ENCODE results near the gene TRIM71. TPM values are rescaled to one million over a fixed set of nuclear protein-coding genes. Genes with fewer than 3 reads are reported as not detected.

The TRIM71 gene
- total and polyA plus RNA-seq, 2 of the 13 experiments (the other 11 are each of a cell fraction or from before 2014, with no cell fraction given), result 21.7 to 76.9 TPM

DNA sequence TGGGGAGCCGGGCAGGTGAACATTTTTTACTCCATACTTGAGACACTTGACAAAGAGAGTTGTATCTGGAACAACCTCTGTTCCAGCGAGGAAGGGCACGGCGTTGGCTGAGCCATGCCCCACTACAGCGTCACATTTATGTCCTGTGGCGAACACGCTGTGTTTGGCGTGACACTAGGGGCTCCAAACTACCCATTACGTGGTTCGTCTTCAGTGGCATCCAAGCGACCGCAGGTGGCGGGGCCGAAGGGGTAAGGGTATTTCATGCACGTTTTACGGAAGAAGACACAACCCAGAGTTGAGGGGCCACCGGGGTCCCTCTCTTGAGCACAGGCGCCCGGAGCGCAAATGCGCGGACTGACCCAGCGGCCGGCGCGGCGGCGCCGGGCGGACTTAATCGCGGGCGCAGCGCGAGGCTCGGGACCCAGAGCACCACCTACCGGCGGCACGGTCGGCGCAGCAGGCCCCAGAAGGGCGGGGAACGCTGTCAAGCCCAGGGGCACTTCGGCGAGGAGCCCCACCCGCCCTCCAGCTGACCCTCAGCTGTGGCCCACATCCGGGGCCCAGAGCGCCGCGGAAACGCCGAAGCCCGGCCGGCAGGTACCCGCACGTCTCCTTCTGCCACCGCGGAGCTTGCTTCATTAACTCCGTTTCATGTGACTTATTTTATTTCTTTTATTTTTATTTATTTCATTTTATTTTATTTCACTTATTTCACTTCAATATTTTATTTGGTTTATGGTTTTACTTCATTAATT, 36.4 kb upstream of the TRIM71 start (continued):
- 0 out of 2 replicates have a peak, but pooled peaks have one; percentile 34 for TF ChIP-seq HOXA5 (CRISPR knock-in tag; IDR thresholded peaks at IDR 0.05)
- TF ChIP-seq CBFB (CRISPR knock-in tag; IDR thresholded peaks at IDR 0.05), result peak; percentile 38; the same call in 1 of the 2 replicates
- TF ChIP-seq, protein P1, sequence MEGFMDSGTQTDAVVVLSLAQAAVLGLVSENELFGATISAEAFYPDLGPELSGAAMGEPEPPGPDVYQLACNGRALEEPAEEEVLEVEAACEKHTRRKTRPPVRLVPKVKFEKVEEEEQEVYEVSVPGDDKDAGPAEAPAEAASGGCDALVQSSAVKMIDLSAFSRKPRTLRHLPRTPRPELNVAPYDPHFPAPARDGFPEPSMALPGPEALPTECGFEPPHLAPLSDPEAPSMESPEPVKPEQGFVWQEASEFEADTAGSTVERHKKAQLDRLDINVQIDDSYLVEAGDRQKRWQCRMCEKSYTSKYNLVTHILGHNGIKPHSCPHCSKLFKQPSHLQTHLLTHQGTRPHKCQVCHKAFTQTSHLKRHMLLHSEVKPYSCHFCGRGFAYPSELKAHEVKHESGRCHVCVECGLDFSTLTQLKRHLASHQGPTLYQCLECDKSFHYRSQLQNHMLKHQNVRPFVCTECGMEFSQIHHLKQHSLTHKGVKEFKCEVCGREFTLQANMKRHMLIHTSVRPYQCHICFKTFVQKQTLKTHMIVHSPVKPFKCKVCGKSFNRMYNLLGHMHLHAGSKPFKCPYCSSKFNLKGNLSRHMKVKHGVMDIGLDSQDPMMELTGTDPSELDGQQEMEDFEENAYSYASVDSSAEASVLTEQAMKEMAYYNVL (CRISPR knock-in tag; IDR thresholded peaks at IDR 0.05; ENCODE audit: borderline replicate concordance), result peak; percentile 56; the same call in 1 of the 2 replicates
- peak; percentile 44 for TF ChIP-seq RBM39 (IDR thresholded peaks at IDR 0.05; ENCODE audit: low read depth, low read length, poor library complexity, severe bottlenecking)
- TF ChIP-seq ZNF678 (CRISPR knock-in tag; IDR thresholded peaks at IDR 0.05), result peak; percentile 21; the same call in 1 of the 2 replicates
- peak; percentile 80 for TF ChIP-seq FOXC1 (CRISPR knock-in tag; IDR thresholded peaks at IDR 0.05; ENCODE audit: borderline replicate concordance)
- no peak for TF ChIP-seq ZNF326 (CRISPR knock-in tag; IDR thresholded peaks at IDR 0.05; ENCODE audit: borderline replicate concordance)
- TF ChIP-seq, protein P2, sequence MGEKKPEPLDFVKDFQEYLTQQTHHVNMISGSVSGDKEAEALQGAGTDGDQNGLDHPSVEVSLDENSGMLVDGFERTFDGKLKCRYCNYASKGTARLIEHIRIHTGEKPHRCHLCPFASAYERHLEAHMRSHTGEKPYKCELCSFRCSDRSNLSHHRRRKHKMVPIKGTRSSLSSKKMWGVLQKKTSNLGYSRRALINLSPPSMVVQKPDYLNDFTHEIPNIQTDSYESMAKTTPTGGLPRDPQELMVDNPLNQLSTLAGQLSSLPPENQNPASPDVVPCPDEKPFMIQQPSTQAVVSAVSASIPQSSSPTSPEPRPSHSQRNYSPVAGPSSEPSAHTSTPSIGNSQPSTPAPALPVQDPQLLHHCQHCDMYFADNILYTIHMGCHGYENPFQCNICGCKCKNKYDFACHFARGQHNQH (CRISPR knock-in tag; IDR thresholded peaks at IDR 0.05), result peak; percentile 40; the same call in 1 of the 2 replicates
- peak; percentile 68; the same call in 1 of the 2 replicates for TF ChIP-seq FOXK1 (CRISPR knock-in tag; IDR thresholded peaks at IDR 0.05; ENCODE audit: borderline replicate concordance, low read depth)
- TF ChIP-seq HOXA3 (CRISPR knock-in tag; IDR thresholded peaks at IDR 0.05), result peak; percentile 86
- TF ChIP-seq ZNF709 (CRISPR knock-in tag; IDR thresholded peaks at IDR 0.05), result peak; percentile 85; the same call in 1 of the 2 replicates
- TF ChIP-seq, protein P3, sequence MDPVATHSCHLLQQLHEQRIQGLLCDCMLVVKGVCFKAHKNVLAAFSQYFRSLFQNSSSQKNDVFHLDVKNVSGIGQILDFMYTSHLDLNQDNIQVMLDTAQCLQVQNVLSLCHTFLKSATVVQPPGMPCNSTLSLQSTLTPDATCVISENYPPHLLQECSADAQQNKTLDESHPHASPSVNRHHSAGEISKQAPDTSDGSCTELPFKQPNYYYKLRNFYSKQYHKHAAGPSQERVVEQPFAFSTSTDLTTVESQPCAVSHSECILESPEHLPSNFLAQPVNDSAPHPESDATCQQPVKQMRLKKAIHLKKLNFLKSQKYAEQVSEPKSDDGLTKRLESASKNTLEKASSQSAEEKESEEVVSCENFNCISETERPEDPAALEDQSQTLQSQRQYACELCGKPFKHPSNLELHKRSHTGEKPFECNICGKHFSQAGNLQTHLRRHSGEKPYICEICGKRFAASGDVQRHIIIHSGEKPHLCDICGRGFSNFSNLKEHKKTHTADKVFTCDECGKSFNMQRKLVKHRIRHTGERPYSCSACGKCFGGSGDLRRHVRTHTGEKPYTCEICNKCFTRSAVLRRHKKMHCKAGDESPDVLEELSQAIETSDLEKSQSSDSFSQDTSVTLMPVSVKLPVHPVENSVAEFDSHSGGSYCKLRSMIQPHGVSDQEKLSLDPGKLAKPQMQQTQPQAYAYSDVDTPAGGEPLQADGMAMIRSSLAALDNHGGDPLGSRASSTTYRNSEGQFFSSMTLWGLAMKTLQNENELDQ (CRISPR knock-in tag; IDR thresholded peaks at IDR 0.05; ENCODE audit: borderline replicate concordance), result no peak
- peak; percentile 96 for TF ChIP-seq HNRNPLL (IDR thresholded peaks at IDR 0.05; ENCODE audit: low read depth, low read length, poor library complexity, severe bottlenecking)
- peak; percentile 31; the same call in 1 of the 2 replicates for TF ChIP-seq ZNF24 (IDR thresholded peaks at IDR 0.05)
- TF ChIP-seq PAF1 (CRISPR knock-in tag; IDR thresholded peaks at IDR 0.05), result no peak
- peak; percentile 52; the same call in 1 of the 2 replicates for TF ChIP-seq ARNT2 (CRISPR knock-in tag; IDR thresholded peaks at IDR 0.05; ENCODE audit: low read depth)
- TF ChIP-seq, protein P4, sequence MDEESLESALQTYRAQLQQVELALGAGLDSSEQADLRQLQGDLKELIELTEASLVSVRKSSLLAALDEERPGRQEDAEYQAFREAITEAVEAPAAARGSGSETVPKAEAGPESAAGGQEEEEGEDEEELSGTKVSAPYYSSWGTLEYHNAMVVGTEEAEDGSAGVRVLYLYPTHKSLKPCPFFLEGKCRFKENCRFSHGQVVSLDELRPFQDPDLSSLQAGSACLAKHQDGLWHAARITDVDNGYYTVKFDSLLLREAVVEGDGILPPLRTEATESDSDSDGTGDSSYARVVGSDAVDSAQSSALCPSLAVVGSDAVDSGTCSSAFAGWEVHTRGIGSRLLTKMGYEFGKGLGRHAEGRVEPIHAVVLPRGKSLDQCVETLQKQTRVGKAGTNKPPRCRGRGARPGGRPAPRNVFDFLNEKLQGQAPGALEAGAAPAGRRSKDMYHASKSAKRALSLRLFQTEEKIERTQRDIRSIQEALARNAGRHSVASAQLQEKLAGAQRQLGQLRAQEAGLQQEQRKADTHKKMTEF (CRISPR knock-in tag; IDR thresholded peaks at IDR 0.05), result peak; percentile 74
- TF ChIP-seq, protein P5, sequence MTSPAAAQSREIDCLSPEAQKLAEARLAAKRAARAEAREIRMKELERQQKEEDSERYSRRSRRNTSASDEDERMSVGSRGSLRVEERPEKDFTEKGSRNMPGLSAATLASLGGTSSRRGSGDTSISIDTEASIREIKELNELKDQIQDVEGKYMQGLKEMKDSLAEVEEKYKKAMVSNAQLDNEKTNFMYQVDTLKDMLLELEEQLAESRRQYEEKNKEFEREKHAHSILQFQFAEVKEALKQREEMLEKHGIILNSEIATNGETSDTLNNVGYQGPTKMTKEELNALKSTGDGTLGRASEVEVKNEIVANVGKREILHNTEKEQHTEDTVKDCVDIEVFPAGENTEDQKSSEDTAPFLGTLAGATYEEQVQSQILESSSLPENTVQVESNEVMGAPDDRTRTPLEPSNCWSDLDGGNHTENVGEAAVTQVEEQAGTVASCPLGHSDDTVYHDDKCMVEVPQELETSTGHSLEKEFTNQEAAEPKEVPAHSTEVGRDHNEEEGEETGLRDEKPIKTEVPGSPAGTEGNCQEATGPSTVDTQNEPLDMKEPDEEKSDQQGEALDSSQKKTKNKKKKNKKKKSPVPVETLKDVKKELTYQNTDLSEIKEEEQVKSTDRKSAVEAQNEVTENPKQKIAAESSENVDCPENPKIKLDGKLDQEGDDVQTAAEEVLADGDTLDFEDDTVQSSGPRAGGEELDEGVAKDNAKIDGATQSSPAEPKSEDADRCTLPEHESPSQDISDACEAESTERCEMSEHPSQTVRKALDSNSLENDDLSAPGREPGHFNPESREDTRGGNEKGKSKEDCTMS (CRISPR knock-in tag; conservative IDR thresholded peaks at IDR 0.05), result no peak
- no peak for TF ChIP-seq CENPX (CRISPR knock-in tag; IDR thresholded peaks at IDR 0.05)

All from HepG2 (cell line).